CMK (cell line): ENCODE results near the gene SPATA9.
"Not testable (repeated sequence)": the region's sequence is repeated elsewhere in the genome, so short reads cannot be mapped to it uniquely, and the experiment has no call there.

Source experiments
- DNase-seq: peaks from one replicate; pipeline ENCODE4 v3.0.0-alpha.2; 2010; ENCODE audit warnings: low read depth

Gene SPATA9

GRCh38 chr5:95644351-95645042 is 38.3 kb downstream of the SPATA9 start:
- DNase-seq = no peak

- DNase-seq = no peak
These were observed 39.6 kb downstream of the SPATA9 start for GRCh38 chr5:95643152-95643551.

GRCh38 chr5:95641741-95642220 is 41.0 kb downstream of the SPATA9 start:
- no peak for DNase-seq

- DNase-seq = no peak
These were observed 44.2 kb downstream of the SPATA9 start for GRCh38 chr5:95638632-95639031.

GRCh38 chr5:95634081-95634480 is 48.7 kb downstream of the SPATA9 start:
- DNase-seq = no peak

- DNase-seq = no peak
These were observed 49.1 kb downstream of the SPATA9 start for GRCh38 chr5:95633671-95634070.

DNA sequence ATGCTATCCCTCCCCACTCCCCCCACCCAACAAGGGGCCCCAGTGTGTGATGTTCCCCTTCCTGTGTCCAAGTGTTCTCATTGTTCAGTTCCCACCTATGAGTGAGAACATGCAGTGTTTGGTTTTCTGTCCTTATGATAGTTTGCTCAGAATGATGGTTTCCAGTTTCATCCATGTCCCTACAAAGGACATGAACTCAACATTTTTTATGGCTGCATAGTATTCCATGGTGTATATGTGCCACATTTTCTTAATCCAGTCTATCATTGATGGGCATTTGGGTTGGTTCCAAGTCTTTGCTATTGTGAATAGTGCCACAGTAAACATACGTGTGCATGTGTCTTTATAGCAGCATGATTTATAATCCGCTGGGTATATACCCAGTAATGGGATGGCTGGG is 49.8 kb downstream of the SPATA9 start:
- not testable (repeated sequence) for DNase-seq

DNA sequence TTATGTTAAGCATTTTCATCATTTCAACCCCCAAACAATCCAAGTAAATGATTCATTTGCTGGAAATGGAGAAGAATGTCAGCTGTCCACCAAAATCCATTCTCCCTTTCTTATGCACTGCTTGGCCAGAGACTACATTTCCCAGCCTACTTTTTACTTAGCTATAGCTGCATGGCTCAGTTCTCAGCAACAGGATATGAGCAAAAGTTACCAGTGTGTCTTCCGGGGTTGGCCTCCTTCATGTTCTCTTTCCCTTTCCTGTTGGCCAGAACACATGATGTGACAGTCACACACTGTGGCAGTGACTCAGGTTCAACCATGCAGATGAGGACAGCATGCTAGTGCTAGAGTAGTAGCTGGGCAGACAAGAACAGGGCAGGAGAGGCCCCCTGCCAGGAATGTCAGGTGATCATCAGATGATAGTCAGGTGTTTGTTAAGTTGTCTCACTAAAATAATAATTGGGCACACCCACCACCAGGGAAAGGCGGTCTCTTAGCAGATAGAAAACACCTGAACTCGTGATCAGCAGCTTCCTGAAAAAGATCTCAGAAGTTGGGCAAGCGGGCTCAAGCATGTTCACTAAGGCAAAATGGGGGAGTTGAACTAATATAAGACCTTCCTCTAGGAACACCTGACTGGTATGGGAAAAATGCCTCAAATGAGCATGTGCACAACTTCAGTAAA is 50.7 kb downstream of the SPATA9 start:
- no peak for DNase-seq

DNA sequence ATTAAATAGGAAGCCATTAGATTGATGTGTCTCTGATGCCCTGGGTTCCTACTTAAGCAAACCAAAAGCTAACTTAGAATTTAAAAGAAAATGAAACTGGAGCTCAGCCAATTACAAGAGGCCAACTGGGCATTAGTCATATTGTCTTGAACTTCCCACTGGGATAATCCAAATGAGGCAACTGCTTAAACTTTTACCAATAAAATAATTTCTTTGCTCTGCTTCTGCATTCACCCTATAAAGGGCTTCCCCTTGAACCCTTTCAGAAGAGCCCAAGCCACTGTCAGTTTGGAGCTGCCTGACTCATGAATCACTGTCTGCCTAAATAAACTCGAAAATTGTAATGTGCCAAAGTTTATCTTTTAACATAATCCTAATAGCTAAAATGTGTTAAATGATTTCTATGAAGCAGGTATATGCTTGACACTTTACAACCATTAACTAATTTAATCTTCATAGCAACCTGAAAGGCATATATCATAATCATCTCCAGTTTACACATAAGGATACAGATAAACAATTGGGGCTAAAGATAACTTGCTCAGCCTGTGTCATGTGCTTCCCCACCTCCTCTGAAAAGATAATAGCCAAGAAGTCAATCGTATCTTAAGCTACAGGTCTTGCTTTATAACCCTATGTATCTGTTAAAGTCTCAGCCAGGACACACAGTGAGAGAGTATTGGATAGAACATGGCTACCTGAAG is 51.4 kb downstream of the SPATA9 start:
- DNase-seq = no peak

DNA sequence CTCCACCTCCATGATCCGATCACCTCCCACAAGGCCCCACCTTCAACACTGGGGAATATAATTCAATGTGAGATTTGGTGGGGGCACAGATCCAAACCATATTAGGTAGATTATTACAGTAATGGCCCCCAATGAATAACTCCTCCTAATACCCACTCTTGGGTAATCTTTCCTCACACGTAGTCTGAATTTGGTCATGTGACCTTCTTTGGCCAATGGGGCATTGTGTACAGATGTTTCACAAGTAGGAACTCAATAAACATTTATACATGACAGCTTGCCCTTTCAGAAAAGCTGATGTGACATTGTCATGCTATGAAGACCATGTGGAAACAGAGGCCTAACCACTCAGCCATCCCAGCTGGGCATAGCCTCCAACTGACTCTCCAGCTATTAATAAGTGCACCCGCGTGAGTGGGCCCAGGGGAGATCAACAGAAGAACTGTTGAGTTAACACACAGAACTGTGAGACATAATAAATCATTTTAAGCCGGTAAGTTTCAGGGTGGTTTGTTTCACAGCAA is 52.3 kb downstream of the SPATA9 start:
- DNase-seq = no peak

GRCh38 chr5:95628933-95629332 is 53.9 kb downstream of the SPATA9 start:
- no peak for DNase-seq

DNA sequence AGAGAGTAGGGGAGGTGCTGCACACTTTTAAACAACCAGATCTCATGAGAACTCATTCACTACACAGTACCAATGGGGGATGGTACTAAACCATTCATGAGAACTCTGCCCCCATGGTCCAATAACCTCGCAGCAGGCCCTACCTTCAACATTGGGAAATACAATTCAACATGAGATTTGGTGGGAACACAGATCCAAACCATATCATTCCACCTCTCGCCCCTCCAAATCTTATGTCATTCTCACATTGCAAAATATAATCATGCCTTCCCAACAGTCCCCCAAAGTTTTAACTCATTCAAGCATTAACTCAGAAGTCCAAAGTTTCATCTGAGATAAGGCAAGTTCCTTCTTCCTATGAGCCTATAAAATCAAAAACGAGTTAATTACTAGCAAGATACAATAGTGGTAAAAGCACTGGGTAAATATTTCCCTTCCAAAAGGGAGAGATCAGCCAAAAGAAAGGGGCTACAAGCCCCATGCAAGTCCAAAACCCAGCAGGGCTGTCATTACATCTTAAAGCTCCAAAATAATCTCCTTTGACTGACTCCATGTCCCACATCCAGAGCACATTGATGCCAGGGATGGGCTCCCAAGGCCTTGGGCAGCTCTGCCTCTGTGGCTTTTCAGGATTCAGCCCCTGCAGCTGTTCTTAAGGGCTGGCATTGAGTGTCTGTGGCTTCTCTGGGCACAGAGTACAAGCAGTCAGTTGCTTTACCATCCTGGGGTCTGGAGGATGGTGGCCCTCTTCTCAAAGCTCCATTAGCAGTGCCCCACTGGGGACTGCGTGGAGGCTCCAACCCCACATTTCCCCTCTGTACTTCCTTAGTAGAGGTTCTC is 54.6 kb downstream of the SPATA9 start:
- no peak for DNase-seq

GRCh38 chr5:95626701-95627100 is 56.1 kb downstream of the SPATA9 start:
- DNase-seq = no peak

- no peak for DNase-seq
These were observed 58.4 kb downstream of the SPATA9 start for GRCh38 chr5:95624368-95624767.

GRCh38 chr5:95623706-95624105 is 59.1 kb downstream of the SPATA9 start:
- no peak for DNase-seq

- no peak for DNase-seq
These were observed 60.8 kb downstream of the SPATA9 start for GRCh38 chr5:95621839-95622629.

GRCh38 chr5:95620870-95621838 is 61.6 kb downstream of the SPATA9 start:
- no peak for DNase-seq

GRCh38 chr5:95620030-95620869 is 62.5 kb downstream of the SPATA9 start, which contains the start of gene GPR150:
GPR150 (plus strand) TSS chr5:95620087; CDS start chr5:95620276, 189 bp downstream.
- DNase-seq = no peak
